Measurements from ENCODE around the gene ARHGAP28. TPM values are rescaled to one million over a fixed set of nuclear protein-coding genes. Genes with fewer than 3 reads are reported as not detected.

The ARHGAP28 gene
- total and polyA plus RNA-seq, 9 donors: 18.7 to 36.0 (median 25.4) TPM

DNA sequence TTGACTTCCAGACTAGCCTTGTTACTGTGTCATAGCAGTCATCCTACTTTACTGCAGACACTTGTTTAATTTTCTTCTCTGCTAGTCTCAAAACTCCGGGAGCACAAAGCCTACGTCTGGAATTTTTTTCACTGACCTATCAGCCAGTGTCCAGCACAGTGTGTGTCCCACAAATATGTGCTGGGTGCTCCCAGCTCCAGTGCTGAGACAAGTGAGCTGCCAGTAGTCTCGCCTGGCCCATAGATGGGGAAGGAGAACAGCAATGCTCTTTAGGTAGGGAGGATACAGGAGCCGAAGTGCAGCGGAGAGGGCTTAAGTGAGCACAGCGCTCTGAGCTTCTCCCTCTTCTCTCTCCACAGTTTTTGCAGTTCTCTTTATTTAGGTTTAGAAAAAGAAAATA lies 34.0 kb downstream of the ARHGAP28 start:
- Histone ChIP-seq H3K36me3 (ENCODE audit: control insufficient read depth, insufficient read depth, low read length) (no peaks in the 10 kb centered on the region), H3K27ac (ENCODE audit: low read length) (no peak overlapping the region), H3K4me1 (ENCODE audit: control insufficient read depth, insufficient read depth, low read length) (no peaks in the 10 kb centered on the region), H3K4me3 (ENCODE audit: low read length) (no peak overlapping the region), H3K27me3 (ENCODE audit: control insufficient read depth, insufficient read depth, low read length) (no peaks in the 10 kb centered on the region), H3K9me3 (replicated peaks; ENCODE audit: control insufficient read depth, low read depth, low read length) (peaks cover 3% of the 10 kb centered on the region)
- no peak for DNase-seq
- WGBS (ENCODE audit: insufficient coverage): 77% methylated on average over 2 of the region's 6 CpGs

DNA sequence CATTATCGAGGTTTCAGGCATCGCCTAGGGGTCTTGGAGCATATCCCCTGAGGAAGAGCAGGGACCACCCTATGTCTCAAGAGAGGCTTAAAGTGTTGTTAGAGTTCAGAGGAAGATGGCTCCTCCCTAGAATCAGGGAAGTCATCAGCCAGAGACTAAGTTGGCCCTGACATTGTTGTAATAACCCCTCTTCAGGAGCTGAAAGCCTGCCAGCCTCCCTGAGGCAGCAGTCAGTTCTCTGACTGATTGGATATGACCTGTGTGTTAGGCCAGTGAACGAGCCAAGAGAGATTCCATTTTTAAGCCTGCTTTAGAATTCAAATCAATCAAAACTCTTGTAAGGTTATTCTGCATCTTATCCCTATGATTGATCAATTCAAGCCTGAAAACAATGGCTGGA lies 34.9 kb downstream of the ARHGAP28 start:
- peaks cover 3% of the 10 kb centered on the region for H3K9me3 ChIP-seq (replicated peaks; ENCODE audit: control insufficient read depth, low read depth, low read length)
- H3K27ac ChIP-seq (ENCODE audit: low read length): no peak overlapping the region
- no peaks in the 10 kb centered on the region for H3K36me3 ChIP-seq (ENCODE audit: control insufficient read depth, insufficient read depth, low read length)
- H3K4me3 ChIP-seq (ENCODE audit: low read length): no peak overlapping the region
- DNase-seq: no peak
- H3K27me3 ChIP-seq (ENCODE audit: control insufficient read depth, insufficient read depth, low read length): no peaks in the 10 kb centered on the region
- no peaks in the 10 kb centered on the region for H3K4me1 ChIP-seq (ENCODE audit: control insufficient read depth, insufficient read depth, low read length)
- WGBS (ENCODE audit: insufficient coverage): no CpG with 5 or more reads among the region's 3 CpGs

DNA sequence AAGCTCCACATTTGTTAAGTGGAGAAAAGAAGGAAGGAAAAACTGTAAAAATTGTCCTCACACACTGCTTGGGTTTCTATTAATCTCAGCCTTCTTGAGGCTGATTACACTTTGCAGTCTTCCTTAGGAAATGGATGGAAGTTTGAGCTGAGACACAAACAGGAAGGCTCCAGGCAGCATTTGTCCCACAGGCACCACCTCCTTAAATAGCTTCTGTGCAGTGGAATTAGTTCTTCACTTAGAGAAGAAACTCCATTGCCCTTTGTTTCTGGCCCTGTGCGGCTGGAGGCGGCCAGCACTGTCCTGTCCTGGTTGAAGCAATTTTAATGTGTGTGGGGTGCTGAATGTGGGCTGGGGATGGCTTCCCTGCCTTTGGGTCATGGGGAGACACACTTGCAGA lies 44.3 kb downstream of the ARHGAP28 start:
- H3K36me3 ChIP-seq (ENCODE audit: control insufficient read depth, insufficient read depth, low read length): no peaks in the 10 kb centered on the region
- H3K9me3 ChIP-seq (replicated peaks; ENCODE audit: control insufficient read depth, low read depth, low read length): no peaks in the 10 kb centered on the region
- WGBS (ENCODE audit: insufficient coverage): no CpG with 5 or more reads among the region's 2 CpGs
- no peaks in the 10 kb centered on the region for H3K27me3 ChIP-seq (ENCODE audit: control insufficient read depth, insufficient read depth, low read length)
- DNase-seq: no peak
- peak overlapping the region; percentile 72 for H3K27ac ChIP-seq (ENCODE audit: low read length)
- H3K4me3 ChIP-seq (ENCODE audit: low read length): peak overlapping the region; percentile 8
- peaks cover 10% of the 10 kb centered on the region for H3K4me1 ChIP-seq (ENCODE audit: control insufficient read depth, insufficient read depth, low read length)

DNA sequence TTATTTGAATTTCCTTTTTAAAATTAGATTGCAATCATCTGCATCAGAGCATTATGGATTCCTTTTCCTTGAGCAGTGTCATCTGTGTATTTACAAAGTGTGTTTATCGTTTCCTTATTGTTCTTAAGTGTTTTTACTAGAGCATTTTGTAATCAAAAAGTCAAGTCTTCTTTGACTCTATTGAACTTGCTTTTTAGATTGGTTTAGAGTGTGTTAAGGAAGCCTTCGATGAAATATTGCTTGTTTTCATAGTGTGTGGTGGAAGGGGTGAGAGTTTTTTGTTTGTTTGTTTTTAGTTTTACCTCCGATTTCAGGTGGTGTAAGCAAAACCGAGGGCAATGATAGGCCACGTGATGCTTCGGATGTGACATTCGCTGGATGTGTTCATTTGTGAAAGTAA lies 45.7 kb downstream of the ARHGAP28 start:
- Histone ChIP-seq H3K9me3 (replicated peaks; ENCODE audit: control insufficient read depth, low read depth, low read length) (no peaks in the 10 kb centered on the region), H3K27me3 (ENCODE audit: control insufficient read depth, insufficient read depth, low read length) (no peaks in the 10 kb centered on the region), H3K4me1 (ENCODE audit: control insufficient read depth, insufficient read depth, low read length) (peaks cover 13% of the 10 kb centered on the region), H3K4me3 (ENCODE audit: low read length) (peak overlapping the region; percentile 24), H3K27ac (ENCODE audit: low read length) (peak overlapping the region; percentile 91), H3K36me3 (ENCODE audit: control insufficient read depth, insufficient read depth, low read length) (no peaks in the 10 kb centered on the region)
- DNase-seq: no peak
- 94% methylated on average over 2 of the region's 7 CpGs for WGBS (ENCODE audit: insufficient coverage)

DNA sequence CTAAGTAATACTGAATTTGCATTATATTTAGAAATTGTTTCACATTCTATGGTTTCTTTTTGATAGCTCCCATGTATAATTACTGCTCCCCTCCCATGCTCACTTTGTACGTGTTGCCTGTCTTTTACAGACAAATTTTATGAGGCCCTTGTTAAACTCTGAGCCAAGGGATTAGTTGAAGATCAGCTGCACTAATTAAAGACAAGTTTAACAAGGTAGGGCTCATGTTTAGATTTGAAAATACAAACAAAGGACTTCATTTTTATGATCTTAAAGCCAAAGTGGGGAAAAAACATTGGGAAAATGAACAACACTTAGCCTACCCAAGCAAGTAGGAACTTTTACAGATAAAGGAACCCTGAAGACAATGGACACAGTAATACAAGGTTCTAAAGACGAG lies 46.2 kb downstream of the ARHGAP28 start:
- Histone ChIP-seq H3K4me1 (ENCODE audit: control insufficient read depth, insufficient read depth, low read length) (peaks cover 13% of the 10 kb centered on the region), H3K27me3 (ENCODE audit: control insufficient read depth, insufficient read depth, low read length) (no peaks in the 10 kb centered on the region), H3K27ac (ENCODE audit: low read length) (peak overlapping the region; percentile 91), H3K36me3 (ENCODE audit: control insufficient read depth, insufficient read depth, low read length) (no peaks in the 10 kb centered on the region), H3K9me3 (replicated peaks; ENCODE audit: control insufficient read depth, low read depth, low read length) (no peaks in the 10 kb centered on the region), H3K4me3 (ENCODE audit: low read length) (peak overlapping the region; percentile 24)
- DNase-seq: no peak
- WGBS (ENCODE audit: insufficient coverage): no CpG with 5 or more reads among the region's 2 CpGs

DNA sequence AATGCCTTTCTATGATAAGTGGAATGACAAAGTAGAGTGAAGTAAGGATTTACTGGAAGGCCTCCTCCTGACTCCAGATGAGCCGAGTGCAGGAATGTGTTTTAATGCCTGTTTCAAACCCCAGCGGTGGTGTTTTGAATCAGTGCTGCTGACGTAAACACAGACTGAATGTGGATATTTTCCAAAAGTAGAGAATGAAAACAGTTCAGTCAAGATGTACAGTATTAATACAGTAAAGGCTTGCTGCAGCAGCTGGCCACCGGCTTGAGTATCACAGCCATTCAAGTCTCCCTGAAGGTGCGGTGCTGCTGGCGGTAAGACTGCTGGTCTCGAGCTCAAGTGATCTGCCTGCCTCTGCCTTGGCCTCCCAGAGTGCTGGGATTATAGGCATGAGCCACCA lies 46.7 kb downstream of the ARHGAP28 start:
- H3K27ac ChIP-seq (ENCODE audit: low read length): peak overlapping the region; percentile 91
- H3K9me3 ChIP-seq (replicated peaks; ENCODE audit: control insufficient read depth, low read depth, low read length): no peaks in the 10 kb centered on the region
- no peaks in the 10 kb centered on the region for H3K36me3 ChIP-seq (ENCODE audit: control insufficient read depth, insufficient read depth, low read length)
- WGBS (ENCODE audit: insufficient coverage): 13% methylated on average over 7 of the region's 7 CpGs
- no peak overlapping the region for H3K4me3 ChIP-seq (ENCODE audit: low read length)
- H3K4me1 ChIP-seq (ENCODE audit: control insufficient read depth, insufficient read depth, low read length): peaks cover 18% of the 10 kb centered on the region
- peak; percentile 98 for DNase-seq
- no peaks in the 10 kb centered on the region for H3K27me3 ChIP-seq (ENCODE audit: control insufficient read depth, insufficient read depth, low read length)

DNA sequence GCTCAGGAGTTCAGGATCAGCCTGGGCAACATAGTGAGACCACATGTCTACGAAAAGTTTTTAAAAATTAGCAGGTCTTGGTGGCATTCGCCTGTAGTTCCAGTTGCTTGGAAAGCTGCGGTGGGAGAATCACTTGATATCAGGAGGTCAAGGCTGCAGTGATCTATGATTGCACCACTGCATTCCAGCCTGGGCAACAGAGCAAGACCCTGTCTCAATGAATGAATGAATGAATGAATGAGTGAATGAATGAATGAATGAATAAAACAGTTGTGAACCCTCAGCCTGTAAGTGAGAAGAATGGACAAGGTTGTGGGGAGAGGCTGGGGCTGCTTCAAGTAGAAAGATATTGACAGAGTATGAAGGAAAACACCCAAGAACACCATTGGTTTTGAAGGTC lies 48.0 kb downstream of the ARHGAP28 start:
- no peak overlapping the region for H3K4me3 ChIP-seq (ENCODE audit: low read length)
- no peaks in the 10 kb centered on the region for H3K27me3 ChIP-seq (ENCODE audit: control insufficient read depth, insufficient read depth, low read length)
- H3K36me3 ChIP-seq (ENCODE audit: control insufficient read depth, insufficient read depth, low read length): no peaks in the 10 kb centered on the region
- WGBS (ENCODE audit: insufficient coverage): 94% methylated on average over 3 of the region's 3 CpGs
- no peaks in the 10 kb centered on the region for H3K9me3 ChIP-seq (replicated peaks; ENCODE audit: control insufficient read depth, low read depth, low read length)
- peaks cover 27% of the 10 kb centered on the region for H3K4me1 ChIP-seq (ENCODE audit: control insufficient read depth, insufficient read depth, low read length)
- no peak for DNase-seq
- H3K27ac ChIP-seq (ENCODE audit: low read length): no peak overlapping the region

DNA sequence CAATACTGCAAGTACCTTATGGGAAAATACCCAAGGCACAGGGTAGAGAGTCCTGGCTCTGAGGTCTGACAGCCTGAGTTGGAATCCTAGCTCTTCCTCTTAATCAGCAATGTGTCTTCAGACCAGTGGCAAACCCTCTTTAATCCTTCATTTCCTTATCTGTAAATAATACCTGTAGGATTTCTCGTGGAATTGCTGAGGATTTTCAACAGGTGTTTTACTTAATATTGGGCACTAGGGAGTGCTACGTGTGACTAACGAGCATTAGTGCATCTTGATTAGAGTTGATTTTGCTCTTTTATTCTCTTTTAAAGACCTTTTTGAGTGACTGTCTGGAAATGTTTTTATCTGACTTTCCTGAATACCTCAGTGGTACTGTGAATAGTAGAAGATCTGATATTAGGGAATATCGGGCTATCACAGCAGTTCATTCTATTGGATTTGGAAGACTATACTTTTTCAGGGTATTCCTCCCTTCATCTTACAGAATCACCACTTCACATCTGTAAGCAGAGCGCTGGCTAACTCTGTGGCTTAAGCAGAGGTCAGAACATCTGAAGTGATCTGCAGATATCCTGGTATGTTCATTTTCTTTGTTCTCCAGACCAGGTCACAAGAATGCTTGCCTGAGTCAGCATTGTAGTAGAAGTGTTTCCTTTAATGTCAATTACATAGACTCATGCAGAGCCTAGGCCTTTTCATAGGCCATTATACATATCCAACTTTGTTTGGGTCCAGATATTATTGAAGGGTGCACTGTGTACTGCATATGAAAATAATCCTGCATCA lies 49.1 kb downstream of the ARHGAP28 start:
- 86% methylated on average over 1 of the region's 5 CpGs for WGBS (ENCODE audit: insufficient coverage)
- H3K27me3 ChIP-seq (ENCODE audit: control insufficient read depth, insufficient read depth, low read length): no peaks in the 10 kb centered on the region
- no peaks in the 10 kb centered on the region for H3K36me3 ChIP-seq (ENCODE audit: control insufficient read depth, insufficient read depth, low read length)
- H3K27ac ChIP-seq (ENCODE audit: low read length): peak overlapping the region; percentile 20
- peaks cover 27% of the 10 kb centered on the region for H3K4me1 ChIP-seq (ENCODE audit: control insufficient read depth, insufficient read depth, low read length)
- H3K4me3 ChIP-seq (ENCODE audit: low read length): no peak overlapping the region
- H3K9me3 ChIP-seq (replicated peaks; ENCODE audit: control insufficient read depth, low read depth, low read length): no peaks in the 10 kb centered on the region
- no peak for DNase-seq

DNA sequence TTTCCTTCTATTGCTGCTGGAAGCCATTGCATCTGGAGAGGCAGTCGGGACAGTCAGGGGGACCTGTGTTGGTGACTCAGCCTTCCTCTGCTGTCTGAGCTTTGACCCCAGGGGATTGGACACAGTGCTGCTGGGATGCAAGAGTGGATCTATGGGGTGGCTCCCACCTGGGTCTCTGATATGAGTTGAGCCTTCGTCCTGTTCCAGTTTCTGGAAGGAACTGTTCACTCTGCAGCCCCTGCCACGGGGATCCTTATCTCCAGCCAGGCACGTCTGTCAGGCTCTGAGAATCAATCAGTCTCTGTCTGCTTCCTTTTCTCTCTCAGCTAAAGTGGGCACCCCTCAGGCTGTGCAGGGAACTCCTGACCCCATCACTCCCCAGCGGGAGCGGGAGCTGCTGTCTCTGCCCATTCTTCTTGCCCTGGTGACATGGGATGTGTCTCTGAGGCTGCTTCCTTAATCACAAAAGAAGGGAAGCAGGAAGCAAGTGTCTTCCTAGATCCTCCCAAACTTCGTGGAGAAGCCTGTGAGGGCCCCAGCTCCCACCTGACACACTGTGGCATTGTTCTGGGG lies 51.7 kb downstream of the ARHGAP28 start:
- peak overlapping the region; percentile 57 for H3K27ac ChIP-seq (ENCODE audit: low read length)
- DNase-seq: peak; percentile 31
- H3K36me3 ChIP-seq (ENCODE audit: control insufficient read depth, insufficient read depth, low read length): no peaks in the 10 kb centered on the region
- 42% methylated on average over 4 of the region's 7 CpGs for WGBS (ENCODE audit: insufficient coverage)
- no peaks in the 10 kb centered on the region for H3K9me3 ChIP-seq (replicated peaks; ENCODE audit: control insufficient read depth, low read depth, low read length)
- peaks cover 23% of the 10 kb centered on the region for H3K4me1 ChIP-seq (ENCODE audit: control insufficient read depth, insufficient read depth, low read length)
- H3K4me3 ChIP-seq (ENCODE audit: low read length): no peak overlapping the region
- no peaks in the 10 kb centered on the region for H3K27me3 ChIP-seq (ENCODE audit: control insufficient read depth, insufficient read depth, low read length)

DNA sequence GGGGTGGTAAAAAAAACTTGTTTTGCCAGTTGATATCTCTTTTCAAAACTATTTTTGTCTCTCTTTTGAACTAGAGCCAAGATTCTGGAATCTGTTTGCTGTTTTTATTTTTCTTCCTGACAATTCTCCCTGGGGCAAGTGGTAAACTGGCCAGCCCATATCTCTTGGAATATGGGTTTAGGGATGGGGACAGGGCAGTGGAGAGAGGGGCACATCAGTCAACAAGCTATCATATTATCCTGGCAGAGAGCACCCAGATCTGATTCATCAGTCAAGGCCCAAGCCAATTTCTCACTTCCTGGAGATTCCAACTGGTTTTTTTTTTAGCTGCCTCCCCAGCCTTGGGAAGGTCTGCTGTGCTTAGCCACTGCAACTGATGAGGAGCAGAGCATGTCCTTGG lies 52.3 kb downstream of the ARHGAP28 start:
- peaks cover 20% of the 10 kb centered on the region for H3K4me1 ChIP-seq (ENCODE audit: control insufficient read depth, insufficient read depth, low read length)
- no peaks in the 10 kb centered on the region for H3K27me3 ChIP-seq (ENCODE audit: control insufficient read depth, insufficient read depth, low read length)
- no peak overlapping the region for H3K4me3 ChIP-seq (ENCODE audit: low read length)
- peak overlapping the region; percentile 57 for H3K27ac ChIP-seq (ENCODE audit: low read length)
- no peaks in the 10 kb centered on the region for H3K9me3 ChIP-seq (replicated peaks; ENCODE audit: control insufficient read depth, low read depth, low read length)
- H3K36me3 ChIP-seq (ENCODE audit: control insufficient read depth, insufficient read depth, low read length): no peaks in the 10 kb centered on the region
- DNase-seq: peak; percentile 72
